ENCODE results near the gene IL20. TPM values are rescaled to one million over a fixed set of nuclear protein-coding genes. Genes with fewer than 3 reads are reported as not detected.

Gene IL20
- total RNA-seq, 6 experiments from 2014 or later: not detected

DNA sequence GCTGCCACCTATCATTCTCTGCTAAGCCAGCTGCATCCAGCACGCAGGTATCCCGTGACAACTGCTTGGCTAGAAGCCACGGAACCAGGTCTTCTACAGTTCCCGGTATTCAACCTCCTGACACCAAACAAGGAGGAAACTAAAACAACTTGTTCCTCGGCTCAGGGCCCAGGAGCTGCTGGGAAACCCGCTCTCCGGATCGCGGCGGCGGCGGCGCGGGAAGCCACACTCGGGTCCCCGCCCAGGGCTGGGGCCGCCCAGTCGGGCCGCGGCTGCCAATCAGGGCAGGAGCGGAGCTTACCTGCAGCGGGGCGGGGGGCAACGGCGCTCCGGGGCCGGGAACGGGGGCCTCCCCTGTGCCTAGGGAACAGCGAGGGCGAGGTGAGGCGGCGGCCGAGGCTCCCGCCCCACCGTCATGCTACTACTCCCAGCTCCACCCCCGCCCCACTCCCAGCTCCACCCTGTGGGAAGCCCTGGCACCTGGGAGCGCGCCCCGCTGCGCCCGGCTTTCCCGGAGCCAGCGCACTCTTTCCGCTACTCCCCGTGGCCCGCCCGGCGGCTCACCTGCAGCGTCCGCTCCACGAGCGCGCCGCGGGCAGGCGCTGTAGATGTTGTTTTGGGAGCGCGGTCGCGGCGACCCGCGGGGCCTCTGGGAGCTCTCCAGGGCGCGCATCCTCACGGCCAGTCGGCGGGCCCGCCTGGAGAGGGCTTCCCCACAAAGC, 43.9 kb downstream of the IL20 start:
- Histone ChIP-seq H3K4me1 (peaks cover 0 to 10% (median 0%) of the 10 kb centered on the region in 4 donors), H3K27me3 (no peaks in the 10 kb centered on the region), H3K27ac (peak overlapping the region in 2 of 3 donors; percentile 34 to 47), H3K36me3 (no peaks in the 10 kb centered on the region), H3K9me3 (no peaks in the 10 kb centered on the region), H3K4me3 (peak overlapping the region; percentile 46 to 54 (median 52))
- 0% methylated on average over 2 of the region's 69 CpGs for WGBS (ENCODE audit: insufficient coverage, low coverage, low lambda C conversion rate, missing lambda C conversion rate)
- intact Hi-C loops (cut with DNase I): no loop called here
- ATAC-seq (peak; percentile 66 to 83 (median 76)), DNase-seq (peak; percentile 65 to 86 (median 76))
- TF ChIP-seq CTCF (IDR thresholded peaks at IDR 0.05) (no peak), POLR2A (IDR thresholded peaks at IDR 0.05) (no peak)

- Histone ChIP-seq H3K4me3 (peak overlapping the region; percentile 46 to 54 (median 52)), H3K27ac (peak overlapping the region in 2 of 3 donors; percentile 34 to 47), H3K4me1 (peaks cover 0 to 10% (median 0%) of the 10 kb centered on the region in 4 donors), H3K36me3 (no peaks in the 10 kb centered on the region), H3K9me3 (no peaks in the 10 kb centered on the region), H3K27me3 (no peaks in the 10 kb centered on the region)
- TF ChIP-seq POLR2A (IDR thresholded peaks at IDR 0.05) (no peak), CTCF (IDR thresholded peaks at IDR 0.05) (no peak)
- WGBS (ENCODE audit: insufficient coverage, low coverage, low lambda C conversion rate, missing lambda C conversion rate): 33% methylated on average over 9 of the region's 14 CpGs
- intact Hi-C loops (cut with DNase I): loop anchor here (10.0 kb wide), 4 partner anchors 45 to 435 kb away; partner anchors contain the start of genes DYRK3 (in 1 of the 2), IKBKE (in 1 of the 2) and IL20 (in 1 of the 2)
- peak in 1 of 3 donors; percentile 46 for DNase-seq
- ATAC-seq: peak; percentile 20 to 39 (median 26)
Measured at GRCh38 chr1:206909883-206910318, 44.5 kb downstream of the IL20 start.

DNA sequence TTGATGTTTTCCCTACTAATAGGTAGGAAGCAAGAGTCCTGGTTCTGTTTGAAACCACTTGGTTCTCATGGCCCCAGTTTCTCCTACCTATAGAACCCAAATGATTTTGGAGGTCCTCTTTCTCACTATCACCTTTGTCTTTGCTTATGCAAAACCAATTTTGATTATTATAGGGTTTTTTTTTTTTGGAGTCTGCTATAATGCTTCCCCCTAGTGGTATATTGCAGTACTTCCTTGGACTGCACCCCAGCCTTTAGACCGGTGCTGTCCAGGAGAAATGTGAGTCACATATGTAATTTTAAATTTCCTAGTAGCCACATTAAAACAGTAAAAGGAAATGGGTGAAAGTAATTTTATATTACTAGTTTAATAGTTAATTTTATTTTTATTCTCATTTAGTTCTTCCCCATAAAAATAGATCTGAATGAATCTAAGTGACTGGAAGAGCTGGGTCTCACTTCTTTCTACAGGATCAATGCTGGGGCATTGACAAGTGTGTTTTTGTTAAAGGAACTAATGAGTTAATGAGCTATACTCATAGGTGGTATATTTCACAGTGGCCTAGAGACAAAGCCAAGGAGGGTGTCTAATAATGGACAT, 45.7 kb downstream of the IL20 start:
- H3K4me1 ChIP-seq: peaks cover 0 to 10% (median 0%) of the 10 kb centered on the region in 4 donors
- H3K27ac ChIP-seq: no peak overlapping the region
- no peaks in the 10 kb centered on the region for H3K36me3 ChIP-seq
- no peaks in the 10 kb centered on the region for H3K27me3 ChIP-seq
- no peaks in the 10 kb centered on the region for H3K9me3 ChIP-seq
- intact Hi-C loops (cut with DNase I): loop anchor here (10.0 kb wide), 4 partner anchors 46 to 436 kb away; partner anchors contain the start of genes DYRK3 (in 1 of the 2), IKBKE (in 1 of the 2) and IL20 (in 1 of the 2)
- DNase-seq (no peak), ATAC-seq (peak in 3 of 4 donors; percentile 46 to 50 (median 50))
- WGBS (ENCODE audit: insufficient coverage, low coverage, low lambda C conversion rate, missing lambda C conversion rate): 0% methylated on average over 1 of the region's 1 CpG
- H3K4me3 ChIP-seq: no peak overlapping the region
- TF ChIP-seq CTCF (IDR thresholded peaks at IDR 0.05) (peak; percentile 62 to 93 (median 90)), POLR2A (IDR thresholded peaks at IDR 0.05) (no peak)

- H3K36me3 ChIP-seq: no peaks in the 10 kb centered on the region
- H3K27me3 ChIP-seq: no peaks in the 10 kb centered on the region
- H3K4me1 ChIP-seq: peaks cover 0 to 5% (median 0%) of the 10 kb centered on the region in 4 donors
- H3K9me3 ChIP-seq: no peaks in the 10 kb centered on the region
- DNase-seq (peak in 1 of 3 donors; percentile 73), ATAC-seq (peak; percentile 65 to 82 (median 69))
- no peak overlapping the region for H3K4me3 ChIP-seq
- intact Hi-C loops (cut with DNase I): loop anchor here (10.0 kb wide), 4 partner anchors 48 to 438 kb away; partner anchors contain the start of genes DYRK3 (in 1 of the 2), IKBKE (in 1 of the 2) and IL20 (in 1 of the 2)
- no peak overlapping the region for H3K27ac ChIP-seq
- WGBS (ENCODE audit: insufficient coverage, low coverage, low lambda C conversion rate, missing lambda C conversion rate): 17% methylated on average over 7 of the region's 7 CpGs
- TF ChIP-seq POLR2A (IDR thresholded peaks at IDR 0.05) (no peak), CTCF (IDR thresholded peaks at IDR 0.05) (peak; percentile 88 to 89 (median 88))
Measured at GRCh38 chr1:206912445-206913095, 47.1 kb downstream of the IL20 start.
